ENCODE data around the gene C16orf74. TPM values are rescaled to one million over a fixed set of nuclear protein-coding genes. Genes with fewer than 3 reads are reported as not detected.

The C16orf74 gene
- total RNA-seq, 1 donor from 2014 or later = 2.1 TPM

DNA sequence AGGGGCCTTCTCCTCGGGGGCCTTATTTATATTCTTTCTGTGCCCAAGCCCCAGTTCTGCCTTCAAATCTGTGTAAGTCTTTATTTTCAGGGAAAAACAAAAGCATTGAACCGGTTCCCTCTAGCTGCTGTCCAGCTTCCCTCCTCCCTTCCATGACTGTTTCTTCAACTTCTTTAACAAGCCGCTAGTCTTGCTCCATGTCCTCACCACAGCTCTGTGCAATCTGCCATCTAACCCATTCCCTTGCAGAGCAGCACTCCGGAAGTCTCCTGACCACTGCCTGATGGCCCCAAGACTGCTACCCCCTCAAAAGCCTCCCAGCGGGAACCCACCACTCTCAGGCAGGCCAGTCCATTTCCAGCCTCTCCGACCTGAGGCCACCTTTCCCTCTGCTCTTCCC, 31.6 kb upstream of the C16orf74 start:
- peaks cover 38% of the 10 kb centered on the region for H3K36me3 Mint-ChIP-seq (ENCODE audit: unreplicated experiment)
- H3K9me3 Mint-ChIP-seq (ENCODE audit: unreplicated experiment) = no peaks in the 10 kb centered on the region
- H3K27ac Mint-ChIP-seq (ENCODE audit: unreplicated experiment) = no peak overlapping the region
- TF ChIP-seq, protein P1, sequence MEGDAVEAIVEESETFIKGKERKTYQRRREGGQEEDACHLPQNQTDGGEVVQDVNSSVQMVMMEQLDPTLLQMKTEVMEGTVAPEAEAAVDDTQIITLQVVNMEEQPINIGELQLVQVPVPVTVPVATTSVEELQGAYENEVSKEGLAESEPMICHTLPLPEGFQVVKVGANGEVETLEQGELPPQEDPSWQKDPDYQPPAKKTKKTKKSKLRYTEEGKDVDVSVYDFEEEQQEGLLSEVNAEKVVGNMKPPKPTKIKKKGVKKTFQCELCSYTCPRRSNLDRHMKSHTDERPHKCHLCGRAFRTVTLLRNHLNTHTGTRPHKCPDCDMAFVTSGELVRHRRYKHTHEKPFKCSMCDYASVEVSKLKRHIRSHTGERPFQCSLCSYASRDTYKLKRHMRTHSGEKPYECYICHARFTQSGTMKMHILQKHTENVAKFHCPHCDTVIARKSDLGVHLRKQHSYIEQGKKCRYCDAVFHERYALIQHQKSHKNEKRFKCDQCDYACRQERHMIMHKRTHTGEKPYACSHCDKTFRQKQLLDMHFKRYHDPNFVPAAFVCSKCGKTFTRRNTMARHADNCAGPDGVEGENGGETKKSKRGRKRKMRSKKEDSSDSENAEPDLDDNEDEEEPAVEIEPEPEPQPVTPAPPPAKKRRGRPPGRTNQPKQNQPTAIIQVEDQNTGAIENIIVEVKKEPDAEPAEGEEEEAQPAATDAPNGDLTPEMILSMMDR (IDR thresholded peaks at IDR 0.05) = no peak
- no peak overlapping the region for H3K4me3 Mint-ChIP-seq (ENCODE audit: unreplicated experiment)
- H3K27me3 Mint-ChIP-seq (ENCODE audit: unreplicated experiment) = no peaks in the 10 kb centered on the region
- no peak for DNase-seq (ENCODE audit: extremely low spot score, unreplicated experiment)
- peaks cover 4% of the 10 kb centered on the region for H3K4me1 Mint-ChIP-seq (ENCODE audit: unreplicated experiment)

- DNase-seq (ENCODE audit: extremely low spot score, unreplicated experiment) = no peak
- Mint-ChIP-seq H3K27me3 (ENCODE audit: unreplicated experiment) (no peaks in the 10 kb centered on the region), H3K27ac (ENCODE audit: unreplicated experiment) (no peak overlapping the region)
Observed at GRCh38 chr16:85781695-85782370, 30.9 kb upstream of the C16orf74 start.

DNA sequence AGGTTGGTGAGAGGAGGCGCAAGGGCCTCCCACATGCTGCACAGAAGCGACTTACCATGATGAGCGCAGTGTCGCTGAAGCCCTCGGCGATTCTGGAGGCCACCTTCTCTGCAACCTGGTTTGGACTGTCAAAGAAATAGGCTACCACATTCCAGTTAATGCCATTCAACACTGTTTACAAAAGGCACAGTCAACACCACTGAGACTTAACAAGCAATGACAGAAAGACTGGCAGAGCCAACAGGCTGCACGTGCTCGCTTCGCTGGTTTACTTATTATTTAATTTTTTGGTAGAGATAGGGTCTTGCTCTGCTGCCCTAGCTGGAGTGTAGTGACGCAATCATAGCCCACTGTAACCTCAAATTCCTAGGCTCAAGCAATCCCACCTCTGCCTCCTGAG, 30.3 kb upstream of the C16orf74 start:
- H3K4me3 Mint-ChIP-seq (ENCODE audit: unreplicated experiment) = no peak overlapping the region
- peaks cover 41% of the 10 kb centered on the region for H3K36me3 Mint-ChIP-seq (ENCODE audit: unreplicated experiment)
- no peak for DNase-seq (ENCODE audit: extremely low spot score, unreplicated experiment)
- H3K27me3 Mint-ChIP-seq (ENCODE audit: unreplicated experiment) = no peaks in the 10 kb centered on the region
- peaks cover 4% of the 10 kb centered on the region for H3K4me1 Mint-ChIP-seq (ENCODE audit: unreplicated experiment)
- no peaks in the 10 kb centered on the region for H3K9me3 Mint-ChIP-seq (ENCODE audit: unreplicated experiment)
- no peak overlapping the region for H3K27ac Mint-ChIP-seq (ENCODE audit: unreplicated experiment)
- TF ChIP-seq, protein P1 (IDR thresholded peaks at IDR 0.05) = no peak

More at GRCh38 chr16:85781695-85782370, 30.9 kb upstream of the C16orf74 start:
- Mint-ChIP-seq H3K9me3 (ENCODE audit: unreplicated experiment) (no peaks in the 10 kb centered on the region), H3K36me3 (ENCODE audit: unreplicated experiment) (peaks cover 38% of the 10 kb centered on the region), H3K4me1 (ENCODE audit: unreplicated experiment) (peaks cover 4% of the 10 kb centered on the region), H3K4me3 (ENCODE audit: unreplicated experiment) (no peak overlapping the region)
- TF ChIP-seq, protein P1 (IDR thresholded peaks at IDR 0.05) = no peak

DNA sequence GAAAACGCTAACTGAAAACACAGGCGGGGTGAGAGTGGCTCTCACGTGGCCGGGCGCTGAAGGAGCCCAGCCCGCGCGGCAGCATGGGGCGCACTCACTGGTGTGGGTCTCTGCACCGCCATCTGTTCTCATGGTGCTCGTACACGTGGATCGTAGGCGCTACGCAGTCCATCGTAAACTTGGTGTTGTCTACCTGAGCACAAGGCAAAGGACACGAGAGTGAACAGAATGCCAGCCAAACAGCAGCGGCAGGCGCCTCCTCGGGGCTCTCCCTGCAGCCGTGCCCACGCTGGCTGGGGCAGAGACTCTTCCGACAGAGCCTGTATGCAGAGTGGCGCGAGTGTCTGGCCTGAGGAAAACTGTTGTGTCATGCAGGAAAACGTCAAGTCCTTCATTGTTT, 29.4 kb upstream of the C16orf74 start:
- Mint-ChIP-seq H3K4me1 (ENCODE audit: unreplicated experiment) (peaks cover 4% of the 10 kb centered on the region), H3K9me3 (ENCODE audit: unreplicated experiment) (no peaks in the 10 kb centered on the region), H3K27ac (ENCODE audit: unreplicated experiment) (no peak overlapping the region), H3K4me3 (ENCODE audit: unreplicated experiment) (no peak overlapping the region), H3K36me3 (ENCODE audit: unreplicated experiment) (peaks cover 33% of the 10 kb centered on the region), H3K27me3 (ENCODE audit: unreplicated experiment) (no peaks in the 10 kb centered on the region)
- TF ChIP-seq, protein P1 (IDR thresholded peaks at IDR 0.05) = no peak
- no peak for DNase-seq (ENCODE audit: extremely low spot score, unreplicated experiment)

- peaks cover 33% of the 10 kb centered on the region for H3K36me3 Mint-ChIP-seq (ENCODE audit: unreplicated experiment)
- no peaks in the 10 kb centered on the region for H3K9me3 Mint-ChIP-seq (ENCODE audit: unreplicated experiment)
- H3K4me1 Mint-ChIP-seq (ENCODE audit: unreplicated experiment) = peaks cover 4% of the 10 kb centered on the region
- H3K27ac Mint-ChIP-seq (ENCODE audit: unreplicated experiment) = no peak overlapping the region
- H3K4me3 Mint-ChIP-seq (ENCODE audit: unreplicated experiment) = no peak overlapping the region
- TF ChIP-seq, protein P1 (IDR thresholded peaks at IDR 0.05) = no peak
- H3K27me3 Mint-ChIP-seq (ENCODE audit: unreplicated experiment) = no peaks in the 10 kb centered on the region
- DNase-seq (ENCODE audit: extremely low spot score, unreplicated experiment) = no peak
Observed at GRCh38 chr16:85778873-85779272, 28.0 kb upstream of the C16orf74 start.

Measured in osteocyte (in vitro differentiated cells).